Measurements from ENCODE around the gene ZNF519. TPM values are rescaled to one million over a fixed set of nuclear protein-coding genes. Genes with fewer than 3 reads are reported as not detected.

Gene ZNF519
- total RNA-seq, 4 donors from 2014 or later, result 1.7 to 5.8 (median 3.7) TPM

- Histone ChIP-seq H3K36me3 (no peaks in the 10 kb centered on the region), H3K27me3 (no peaks in the 10 kb centered on the region), H3K4me1 (no peaks in the 10 kb centered on the region), H3K9me3 (no peaks in the 10 kb centered on the region), H3K4me3 (no peak overlapping the region), H3K27ac (no peak overlapping the region)
- WGBS, result 52% methylated on average over 2 of the region's 2 CpGs
- TF ChIP-seq POLR2AphosphoS5 (IDR thresholded peaks at IDR 0.05) (no peak), POLR2A (IDR thresholded peaks at IDR 0.05) (no peak), EP300 (IDR thresholded peaks at IDR 0.05) (no peak), CTCF (IDR thresholded peaks at IDR 0.05) (no peak)
- no peak for DNase-seq (ENCODE audit: low spot score in 2 of 2)
These were observed 7.5 kb downstream of the ZNF519 start for GRCh38 chr18:14124689-14125088.

DNA sequence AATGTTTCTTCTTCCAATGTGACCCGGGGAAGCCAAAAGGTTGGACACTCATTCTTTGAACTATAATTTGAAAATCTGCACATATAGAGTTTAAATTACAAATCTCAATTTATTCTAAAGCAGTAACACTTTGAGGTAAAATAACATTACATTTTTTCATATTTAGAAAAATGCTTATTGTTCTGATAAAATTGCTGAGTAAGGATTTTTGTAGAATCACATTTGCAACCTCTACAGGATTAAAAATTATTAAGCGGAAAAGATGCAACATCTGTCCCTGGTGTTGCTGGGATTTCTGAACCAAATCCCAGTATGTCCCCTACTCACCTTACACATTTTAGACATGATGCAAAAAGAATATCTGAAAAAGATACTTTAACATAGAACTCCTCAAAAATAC lies 10.1 kb downstream of the ZNF519 start:
- Histone ChIP-seq H3K4me1 (no peaks in the 10 kb centered on the region), H3K9me3 (peaks cover under 1% of the 10 kb centered on the region), H3K27ac (no peak overlapping the region), H3K27me3 (no peaks in the 10 kb centered on the region), H3K4me3 (no peak overlapping the region), H3K36me3 (no peaks in the 10 kb centered on the region)
- 96% methylated on average over 2 of the region's 2 CpGs for WGBS
- DNase-seq (ENCODE audit: low spot score in 2 of 2), result no peak
- TF ChIP-seq CTCF (IDR thresholded peaks at IDR 0.05) (no peak), POLR2AphosphoS5 (IDR thresholded peaks at IDR 0.05) (no peak), POLR2A (IDR thresholded peaks at IDR 0.05) (no peak), EP300 (IDR thresholded peaks at IDR 0.05) (no peak)

GRCh38 chr18:14120926-14121325 lies 11.3 kb downstream of the ZNF519 start:
- TF ChIP-seq POLR2A (IDR thresholded peaks at IDR 0.05) (no peak), CTCF (IDR thresholded peaks at IDR 0.05) (no peak), POLR2AphosphoS5 (IDR thresholded peaks at IDR 0.05) (no peak), EP300 (IDR thresholded peaks at IDR 0.05) (no peak)
- Histone ChIP-seq H3K4me1 (no peaks in the 10 kb centered on the region), H3K36me3 (no peaks in the 10 kb centered on the region), H3K27me3 (no peaks in the 10 kb centered on the region), H3K4me3 (no peak overlapping the region), H3K9me3 (peaks cover 9% of the 10 kb centered on the region), H3K27ac (no peak overlapping the region)
- no peak for DNase-seq (ENCODE audit: low spot score in 2 of 2)

DNA sequence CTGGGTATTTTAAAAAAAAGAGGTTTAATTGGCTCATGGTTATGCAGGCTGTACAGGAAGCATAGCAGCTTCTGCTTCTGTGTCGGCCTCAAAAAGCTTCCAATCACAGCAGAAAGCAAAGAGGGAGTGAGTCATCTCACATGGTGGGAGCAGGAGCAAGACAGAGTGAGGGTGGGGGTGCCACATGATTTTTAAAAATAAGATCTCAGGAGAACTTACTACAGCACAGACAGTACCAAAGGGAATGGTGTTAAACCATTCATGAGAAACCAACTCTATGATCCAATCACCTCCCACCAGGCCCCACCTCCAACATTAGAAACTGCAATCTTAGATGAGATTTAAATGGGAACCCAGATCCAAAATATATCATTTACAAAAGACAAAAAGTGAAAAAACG lies 14.6 kb downstream of the ZNF519 start:
- Histone ChIP-seq H3K4me1 (no peaks in the 10 kb centered on the region), H3K36me3 (no peaks in the 10 kb centered on the region), H3K27me3 (no peaks in the 10 kb centered on the region), H3K27ac (no peak overlapping the region), H3K9me3 (peaks cover 9% of the 10 kb centered on the region), H3K4me3 (no peak overlapping the region)
- WGBS, result 93% methylated on average over 2 of the region's 2 CpGs
- no peak for DNase-seq (ENCODE audit: low spot score in 2 of 2)
- TF ChIP-seq POLR2A (IDR thresholded peaks at IDR 0.05) (no peak), POLR2AphosphoS5 (IDR thresholded peaks at IDR 0.05) (no peak), CTCF (IDR thresholded peaks at IDR 0.05) (no peak), EP300 (IDR thresholded peaks at IDR 0.05) (no peak)

DNA sequence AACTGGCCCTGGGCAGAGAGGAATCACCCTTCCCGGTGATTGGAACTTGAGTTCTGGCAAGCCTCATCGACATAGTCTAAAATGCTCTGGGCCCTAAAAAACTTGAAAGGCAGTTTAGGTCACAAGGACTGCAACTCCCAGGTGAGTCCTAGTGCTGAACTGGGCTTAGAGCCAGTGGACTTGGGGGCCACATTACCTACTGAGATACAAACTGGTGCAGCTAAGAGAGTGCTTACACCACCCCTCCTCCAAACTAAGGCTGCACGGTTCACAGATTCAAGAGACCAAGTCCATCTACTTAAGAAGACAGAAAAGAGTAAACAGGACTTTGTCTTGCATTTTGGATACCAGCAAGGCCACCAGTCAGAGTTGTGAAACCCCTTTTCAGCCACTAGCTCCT lies 25.3 kb downstream of the ZNF519 start:
- TF ChIP-seq POLR2AphosphoS5 (IDR thresholded peaks at IDR 0.05) (no peak), CTCF (IDR thresholded peaks at IDR 0.05) (no peak), POLR2A (IDR thresholded peaks at IDR 0.05) (no peak), EP300 (IDR thresholded peaks at IDR 0.05) (no peak)
- Histone ChIP-seq H3K27ac (no peak overlapping the region), H3K27me3 (no peaks in the 10 kb centered on the region), H3K9me3 (peaks cover 17% of the 10 kb centered on the region), H3K4me3 (no peak overlapping the region), H3K4me1 (no peaks in the 10 kb centered on the region), H3K36me3 (no peaks in the 10 kb centered on the region)
- WGBS, result 93% methylated on average over 3 of the region's 3 CpGs
- DNase-seq (ENCODE audit: low spot score in 2 of 2), result no peak
